H1 (cell line): ENCODE data around the gene ELP1. TPM values are rescaled to one million over a fixed set of nuclear protein-coding genes. Genes with fewer than 3 reads are reported as not detected.
A peak's percentile ranks its signal among the peaks of the same experiment; 100 is the strongest.
"Not testable (repeated sequence)": the region's sequence is repeated elsewhere in the genome, so short reads cannot be mapped to it uniquely, and the experiment has no call there.

ENCODE experiments used
- CTCF ChIA-PET: fragments of 300-600 bp; sonication (Branson Sonifier 250); formaldehyde crosslinking; loops from one replicate; lab custom pipeline; 2021; ENCODE audit not compliant: partially characterized antibody; lab: Charles Lee
- POLR2A ChIA-PET: fragments of 300-600 bp; sonication (Branson Sonifier 250); formaldehyde crosslinking; loops from one replicate; lab custom pipeline; 2021; ENCODE audit warnings: inconsistent platforms; ENCODE audit not compliant: partially characterized antibody; lab: Charles Lee
- DNase-seq, 2 experiments: peaks; one replicate each; pipeline versions ENCODE4 v3.0.0 to v3.0.0-alpha.2; 2010 to 2022; ENCODE audit warnings: low spot score in 2 of 2, low read depth in 1 of 2, mixed read lengths in 1 of 2
- FAIRE-seq: peaks from 2 replicates; lab custom pipeline; 2011; peaks lifted over from hg19 to GRCh38; lab: Jason Lieb, UNC
- H2AFZ ChIP-seq: 2 replicates; pipeline ENCODE4 v1.8.1; 2012; ENCODE audit warnings: low read length, inconsistent platforms
- H2AK5ac ChIP-seq: 2 replicates; pipeline ENCODE4 v1.6.1; 2013; ENCODE audit warnings: low read depth, low read length
- H2BK120ac ChIP-seq: replicated peaks from 2 replicates; pipeline ENCODE3; 2013; ENCODE audit warnings: low read depth, low read length, inconsistent platforms
- H2BK12ac ChIP-seq: 2 replicates; pipeline ENCODE4 v1.6.1; 2013; ENCODE audit warnings: low read depth, low read length
- H2BK15ac ChIP-seq: 2 replicates; pipeline ENCODE4 v1.6.1; 2013; ENCODE audit warnings: low read length
- H2BK20ac ChIP-seq: 2 replicates; pipeline ENCODE4 v1.6.1; 2013; ENCODE audit warnings: low read length
- H2BK5ac ChIP-seq: 2 replicates; pipeline ENCODE4 v1.6.1; 2013; ENCODE audit warnings: low read depth, low read length
- H3K14ac ChIP-seq: 2 replicates; pipeline ENCODE4 v1.6.1; 2013; ENCODE audit warnings: inconsistent platforms; ENCODE audit not compliant: insufficient read length
- H3K18ac ChIP-seq: 2 replicates; pipeline ENCODE4 v1.6.1; 2013; ENCODE audit warnings: low read length; ENCODE audit errors: extremely low read depth
- H3K23ac ChIP-seq: 2 replicates; pipeline ENCODE4 v1.6.1; 2013; ENCODE audit warnings: inconsistent platforms; ENCODE audit not compliant: insufficient read length
- H3K23me2 ChIP-seq: 2 replicates; pipeline ENCODE4 v1.6.1; 2013; ENCODE audit warnings: low read depth, low read length
- H3K27ac ChIP-seq: 2 replicates; pipeline ENCODE4 v1.6.1; 2011; ENCODE audit warnings: low read depth, low read length, inconsistent platforms
- H3K27me3 ChIP-seq, 4 experiments: replicated peaks in 1 of 4; 1 replicate in 1 of 4; 2 replicates in 3 of 4; pipeline versions ENCODE4 v1.6.1 to v1.8.1; 2011 to 2013; ENCODE audit warnings: low read length in 3 of 4, mild to moderate bottlenecking in 3 of 4, inconsistent platforms in 2 of 4, mixed read lengths in 2 of 4, moderate library complexity in 1 of 4; ENCODE audit not compliant: control insufficient read depth in 3 of 4, insufficient read depth in 3 of 4; ENCODE audit errors: extremely low read depth in 1 of 4
- H3K36me3 ChIP-seq, 4 experiments: 2 replicates each; pipeline versions ENCODE4 v1.6.1 to v1.8.1; 2011 to 2013; ENCODE audit warnings: mild to moderate bottlenecking in 4 of 4, low read length in 3 of 4, moderate library complexity in 2 of 4, control low read depth in 1 of 4, inconsistent platforms in 1 of 4; ENCODE audit not compliant: insufficient read depth in 4 of 4, control insufficient read depth in 2 of 4
- H3K4ac ChIP-seq: replicated peaks from 2 replicates; pipeline ENCODE3; 2013; ENCODE audit warnings: low read length, low read depth, mixed read lengths, inconsistent platforms; ENCODE audit not compliant: insufficient read length
- H3K4me1 ChIP-seq, 4 experiments: replicated peaks in 1 of 4; 1 replicate in 1 of 4; 2 replicates in 3 of 4; pipeline versions ENCODE4 v1.6.1 to v1.8.1; 2011 to 2013; ENCODE audit warnings: low read length in 3 of 4, inconsistent platforms in 2 of 4, mixed read lengths in 1 of 4; ENCODE audit not compliant: insufficient read depth in 4 of 4, control insufficient read depth in 3 of 4
- H3K4me2 ChIP-seq, 2 experiments: 2 replicates each; pipeline versions ENCODE4 v1.6.1 to v1.8.1; 2011 to 2013; ENCODE audit warnings: low read depth in 2 of 2, low read length in 2 of 2, control low read depth in 1 of 2, inconsistent platforms in 1 of 2, mild to moderate bottlenecking in 1 of 2; ENCODE audit not compliant: insufficient read depth in 1 of 2
- H3K4me3 ChIP-seq, 4 experiments: fragments of 200-600, 300-600 bp in 1 of 4; sonication (generic), shearing (Covaris generic), sonication (Bioruptor Twin) in 1 of 4; 2 replicates each; pipeline versions ENCODE4 v1.5.1 to v1.8.1; 2011 to 2016; ENCODE audit warnings: low read length in 4 of 4, low read depth in 3 of 4, control low read depth in 2 of 4, inconsistent platforms in 2 of 4, mild to moderate bottlenecking in 2 of 4, mixed read lengths in 1 of 4, moderate library complexity in 1 of 4; ENCODE audit not compliant: insufficient read depth in 2 of 4; ENCODE audit errors: extremely low read depth in 1 of 4
- H3K56ac ChIP-seq: replicated peaks from 2 replicates; pipeline ENCODE3; 2013; ENCODE audit warnings: low read depth, mild to moderate bottlenecking, mixed read lengths, low read length, inconsistent platforms; ENCODE audit not compliant: insufficient read length
- H3K79me1 ChIP-seq: 2 replicates; pipeline ENCODE4 v1.6.1; 2013; ENCODE audit warnings: low read depth, low read length, control low read depth
- H3K79me2 ChIP-seq, 2 experiments: 2 replicates each; pipeline versions ENCODE4 v1.6.1 to v1.8.1; 2012 to 2013; ENCODE audit warnings: low read length in 2 of 2, mild to moderate bottlenecking in 2 of 2, inconsistent platforms in 1 of 2; ENCODE audit not compliant: insufficient read depth in 2 of 2, control insufficient read depth in 1 of 2
- H3K9ac ChIP-seq, 4 experiments: replicated peaks in 1 of 4; 1 replicate in 1 of 4; 2 replicates in 3 of 4; pipeline versions ENCODE4 v1.6.1 to v1.8.1; 2011 to 2013; ENCODE audit warnings: low read depth in 3 of 4, low read length in 3 of 4, control low read depth in 2 of 4, mild to moderate bottlenecking in 2 of 4, moderate library complexity in 2 of 4, inconsistent platforms in 1 of 4; ENCODE audit errors: extremely low read depth in 1 of 4
- H3K9me3 ChIP-seq, 2 experiments: 2 replicates each; pipeline versions ENCODE4 v1.6.1 to v1.8.1; 2012 to 2013; ENCODE audit warnings: mild to moderate bottlenecking in 2 of 2, moderate library complexity in 2 of 2, control low read depth in 1 of 2, inconsistent platforms in 1 of 2, low read depth in 1 of 2, low read length in 1 of 2, mixed read lengths in 1 of 2; ENCODE audit not compliant: insufficient read depth in 2 of 2
- H4K20me1 ChIP-seq, 2 experiments: replicated peaks in 1 of 2; 2 replicates each; pipeline versions ENCODE3 to v1.8.1; 2011 to 2013; ENCODE audit warnings: inconsistent platforms in 2 of 2, low read length in 2 of 2, mild to moderate bottlenecking in 1 of 2; ENCODE audit not compliant: insufficient read depth in 2 of 2, control insufficient read depth in 1 of 2
- H4K5ac ChIP-seq: 2 replicates; pipeline ENCODE4 v1.6.1; 2013; ENCODE audit warnings: low read length, low read depth, mixed read lengths, inconsistent platforms; ENCODE audit not compliant: insufficient read length
- H4K8ac ChIP-seq: 2 replicates; pipeline ENCODE4 v1.8.0; 2013; ENCODE audit warnings: mild to moderate bottlenecking, moderate library complexity, low read length, inconsistent platforms; ENCODE audit not compliant: insufficient read depth; ENCODE audit errors: extremely low read depth
- H4K91ac ChIP-seq: replicated peaks from 2 replicates; pipeline ENCODE3; 2013; ENCODE audit warnings: low read length, mixed read lengths, inconsistent platforms; ENCODE audit not compliant: insufficient read length
- KDM1A ChIP-seq: fragments of 200-600, 300-600 bp; sonication (generic); IDR thresholded peaks from 2 replicates; pipeline ENCODE4 v1.7.1; 2016; ENCODE audit warnings: mild to moderate bottlenecking, low read length, borderline replicate concordance
- WGBS, 2 experiments: shearing (Covaris generic) in 1 of 2; methylation state at CpG; one replicate each; pipeline versions ENCODE4 v1.1.6 to v1.1.7; 2013 to 2015; ENCODE audit warnings: low lambda C conversion rate in 2 of 2, mixed read lengths in 2 of 2, inconsistent platforms in 1 of 2, low coverage in 1 of 2, missing lambda C conversion rate in 1 of 2; ENCODE audit not compliant: insufficient replicate concordance in 2 of 2, insufficient coverage in 1 of 2, insufficient read length in 1 of 2; ENCODE audit errors: extremely low coverage in 1 of 2, missing lambda C conversion rate in 1 of 2; 5-methylcytosine and 5-hydroxymethylcytosine counted together
- polyA plus RNA-seq, 7 experiments: library from polyadenylated mRNA; depleted of rRNA in 3 of 7; stranded (reverse) in 5 of 7; unstranded in 2 of 7; fragments of >200 nt in 5 of 7; fragments of 200-250 nt in 2 of 7; gene quantifications; 1 replicate in 5 of 7; 2 replicates in 1 of 7; 4 replicates in 1 of 7; pipeline versions ENCODE4 v1.2.1 to v1.2.3, GENCODE V29; 2011 to 2013; ENCODE audit warnings: missing spikeins in 2 of 7, mixed read lengths in 2 of 7
- total RNA-seq: library from RNA; stranded (reverse); fragmentation: NEBNext Ultra II Directional; extraction: Animal tissue kit (Norgen Biotek cat#: 25700); gene quantifications from 2 replicates; pipeline ENCODE4 v1.2.1, GENCODE V29; 2021

The ELP1 gene
- total and polyA plus RNA-seq, 2 of the 8 experiments (the other 6 are each of a cell fraction or from before 2014, with no cell fraction given), result 13.9 to 31.3 TPM

- H3K14ac ChIP-seq, H2AFZ ChIP-seq, H2AK5ac ChIP-seq, H4K8ac ChIP-seq, H3K36me3 ChIP-seq, H3K4ac ChIP-seq, H2BK20ac ChIP-seq, H3K4me2 ChIP-seq, H3K9ac ChIP-seq, H4K20me1 ChIP-seq, H3K79me2 ChIP-seq, H3K9me3 ChIP-seq, H2BK15ac ChIP-seq, POLR2A ChIA-PET, H4K5ac ChIP-seq, H4K91ac ChIP-seq, H3K18ac ChIP-seq, FAIRE-seq, H2BK120ac ChIP-seq, H3K56ac ChIP-seq, H3K79me1 ChIP-seq, H3K23ac ChIP-seq, H3K4me1 ChIP-seq, H3K27ac ChIP-seq, H3K23me2 ChIP-seq, H3K4me3 ChIP-seq, DNase-seq, H3K27me3 ChIP-seq, H2BK5ac ChIP-seq, H2BK12ac ChIP-seq: not testable (repeated sequence)
- TF ChIP-seq KDM1A, result 0 out of 2 replicates have a peak, but pooled peaks have one; percentile 35
- CTCF ChIA-PET, result interaction anchor here (0.6 kb wide), 1 partner anchor 27 kb away, joined by 4 read pairs; no protein-coding TSS in a partner anchor
- WGBS, 2 experiments, result 90% methylated on average over 5 of the region's 5 CpGs; no CpG with 5 or more reads in 1 of the 2 experiments
Measured at GRCh38 chr9:108839561-108839960, 94.4 kb downstream of the ELP1 start.
